Medulla oblongata (tissue), 1 donor: Measurements from ENCODE around the gene FAM168B.

Experiments used
- DNase-seq: peaks from one replicate; pipeline ENCODE4 v3.0.0-alpha.2; 2015; ENCODE audit errors: extremely low spot score

Gene FAM168B

GRCh38 chr2:131022731-131023130 lies 70.5 kb downstream of the FAM168B start:
- no peak for DNase-seq

- no peak for DNase-seq
Measured at GRCh38 chr2:131016826-131017741, 76.2 kb downstream of the FAM168B start.

GRCh38 chr2:131015764-131016163 lies 77.5 kb downstream of the FAM168B start:
- DNase-seq = no peak

GRCh38 chr2:131014141-131014540 lies 79.1 kb downstream of the FAM168B start:
- no peak for DNase-seq

- DNase-seq = no peak
Measured at GRCh38 chr2:131011486-131011885, 81.8 kb downstream of the FAM168B start.

GRCh38 chr2:131010566-131010965 lies 82.7 kb downstream of the FAM168B start:
- DNase-seq = no peak

GRCh38 chr2:131009713-131010475 lies 83.4 kb downstream of the FAM168B start:
- no peak for DNase-seq

GRCh38 chr2:131008967-131009366 lies 84.3 kb downstream of the FAM168B start:
- DNase-seq = no peak

GRCh38 chr2:131006561-131006960 lies 86.7 kb downstream of the FAM168B start:
- no peak for DNase-seq

GRCh38 chr2:131005216-131005935 lies 87.9 kb downstream of the FAM168B start:
- DNase-seq = no peak

GRCh38 chr2:131004446-131005209 lies 88.6 kb downstream of the FAM168B start:
- no peak for DNase-seq

GRCh38 chr2:130998561-130998960 lies 94.7 kb downstream of the FAM168B start:
- no peak for DNase-seq
